Measurements from ENCODE around the gene ACVR1B. TPM values are rescaled to one million over a fixed set of nuclear protein-coding genes. Genes with fewer than 3 reads are reported as not detected.

The ACVR1B gene
- total and polyA plus RNA-seq, 9 of the 15 experiments (the other 6 are each of a cell fraction or from before 2014, with no cell fraction given): 0.97 to 15.1 (median 6.8) TPM

- H3K9me3 ChIP-seq (replicated peaks; ENCODE audit: control insufficient read depth, insufficient read depth, low read depth, low read length): no peaks in the 10 kb centered on the region
- no peaks in the 10 kb centered on the region for H3K36me3 ChIP-seq (ENCODE audit: control insufficient read depth, insufficient read depth, low read length)
- in situ Hi-C loops (cut with MboI): loop anchor here (25.0 kb wide), 1 partner anchor 608 kb away; the partner anchor contains the start of gene SLC4A8
- POLR2A ChIA-PET: interaction anchor here (0.6 to 2.8 kb wide), 6 partner anchors 10 to 55 kb away, joined by 3 to 13 read pairs (median 4); no protein-coding TSS in a partner anchor
- no peaks in the 10 kb centered on the region for H3K79me2 ChIP-seq (ENCODE audit: control insufficient read depth, insufficient read depth, low read length)
- no peak overlapping the region for H3K27ac ChIP-seq (ENCODE audit: extremely low read depth, low read depth, low read length)
- peak; percentile 71 to 79 (median 74) for DNase-seq (ENCODE audit: extremely low read depth in 1 of 4, low spot score in 3 of 4)
- no peak overlapping the region for H3K4me3 ChIP-seq
- peak; percentile 74 for FAIRE-seq
- no peaks in the 10 kb centered on the region for H3K9me1 ChIP-seq (ENCODE audit: control insufficient read depth, insufficient read depth, low read length)
- H3K9ac ChIP-seq (ENCODE audit: insufficient read depth in 1 of 2, low read depth in 2 of 2, low read length in 2 of 2): peak overlapping the region in 1 of 2 experiments; percentile 65; a peak in 2 of 4 replicates
- no peaks in the 10 kb centered on the region for H4K20me1 ChIP-seq (replicated peaks; ENCODE audit: control insufficient read depth, insufficient read depth, low read length)
- 0% methylated on average over 9 of the region's 9 CpGs for WGBS (ENCODE audit: insufficient coverage, low coverage, missing lambda C conversion rate)
- no peaks in the 10 kb centered on the region; a peak in 1 of 5 replicates for H3K27me3 ChIP-seq (ENCODE audit: control insufficient read depth in 2 of 2, insufficient read depth in 2 of 2, low read length in 2 of 2)
- BruUV-seq (replicated peaks): no TSS peak
- H3K4me2 ChIP-seq (ENCODE audit: insufficient read depth, low read length): no peak overlapping the region
- peak; percentile 82 for ATAC-seq
- intact Hi-C loops (cut with micrococcal nuclease): loop anchor here (1.0 kb wide), 2 partner anchors 16 to 27 kb away; no protein-coding TSS in a partner anchor
- H3K4me1 ChIP-seq (replicated peaks in 1 of 2; ENCODE audit: control insufficient read depth in 2 of 2, insufficient read depth in 2 of 2, low read length in 2 of 2): peaks cover 0 to 24% of the 10 kb centered on the region in 2 experiments; a peak in 3 of 5 replicates
- no peak overlapping the region; the same call in 1 of the 2 replicates for H2AFZ ChIP-seq (ENCODE audit: low read depth, low read length)
- CTCF ChIA-PET (ENCODE audit: low intra/inter-chr PET ratio): interaction anchor here (0.6 to 2.3 kb wide), 9 partner anchors 11 to 1127 kb away, joined by 3 to 32 read pairs (median 4); no protein-coding TSS in a partner anchor
- TF ChIP-seq MCM5 (IDR thresholded peaks at IDR 0.05; ENCODE audit: low read depth) (no peak), NFYB (IDR thresholded peaks at IDR 0.05; ENCODE audit: extremely low read depth, insufficient read length) (no peak), JUN (IDR thresholded peaks at IDR 0.05; ENCODE audit: borderline replicate concordance, low read depth, low read length) (0 out of 2 replicates have a peak, but pooled peaks have one; percentile 10), JUN (CRISPR knock-in tag; IDR thresholded peaks at IDR 0.05; ENCODE audit: borderline replicate concordance) (no peak), CC2D1A (IDR thresholded peaks at IDR 0.05) (peak; percentile 69; the same call in 1 of the 2 replicates), STAG1 (CRISPR knock-in tag; IDR thresholded peaks at IDR 0.05; ENCODE audit: borderline replicate concordance) (peak; percentile 82; the same call in 1 of the 2 replicates), CTCF (IDR thresholded peaks at IDR 0.05 in 2 of 3, conservative IDR thresholded peaks at IDR 0.05 in 1 of 3; ENCODE audit: insufficient read depth in 2 of 3, low read depth in 1 of 3, low read length in 3 of 3) (peak; percentile 87 to 90 (median 88)), OTX1 (CRISPR knock-in tag; IDR thresholded peaks at IDR 0.05) (no peak), SMC3 (conservative IDR thresholded peaks at IDR 0.05; ENCODE audit: insufficient read depth, low read depth, low read length) (peak; percentile 86), FOXA1 (IDR thresholded peaks at IDR 0.05; ENCODE audit: borderline replicate concordance) (no peak), DEAF1 (CRISPR knock-in tag; IDR thresholded peaks at IDR 0.05) (peak; percentile 79), ELF1 (tag; IDR thresholded peaks at IDR 0.05) (no peak)
These were observed 69.2 kb downstream of the ACVR1B start for GRCh38 chr12:52020539-52021336.
